Suppressor macrophage treated with lipopolysaccharide for 4 hours (primary cell): ENCODE results near the gene HSD3B1.

Experiments used
- DNase-seq: peaks from one replicate; pipeline ENCODE4 v3.0.0-alpha.2; 2020

The HSD3B1 gene

GRCh38 chr1:119506941-119507340 lies at the start of gene HSD3B1:
TSS of gene HSD3B1 (plus strand) at chr1:119507210. CDS start at chr1:119507477, 267 bp downstream.
- no peak for DNase-seq

GRCh38 chr1:119462964-119463363 lies 44.0 kb upstream of the HSD3B1 start:
- DNase-seq: no peak

GRCh38 chr1:119463569-119463968 lies 43.4 kb upstream of the HSD3B1 start:
- no peak for DNase-seq

GRCh38 chr1:119466445-119466844 lies 40.6 kb upstream of the HSD3B1 start:
- no peak for DNase-seq

GRCh38 chr1:119467219-119467618 lies 39.8 kb upstream of the HSD3B1 start:
- no peak for DNase-seq

GRCh38 chr1:119467857-119468668 lies 38.9 kb upstream of the HSD3B1 start:
- no peak for DNase-seq

GRCh38 chr1:119469741-119470140 lies 37.3 kb upstream of the HSD3B1 start:
- DNase-seq: no peak

GRCh38 chr1:119470377-119470776 lies 36.6 kb upstream of the HSD3B1 start:
- DNase-seq: no peak

GRCh38 chr1:119470958-119471357 lies 36.1 kb upstream of the HSD3B1 start:
- no peak for DNase-seq

GRCh38 chr1:119471566-119471965 lies 35.4 kb upstream of the HSD3B1 start:
- no peak for DNase-seq

- DNase-seq: no peak
These were observed 34.8 kb upstream of the HSD3B1 start for GRCh38 chr1:119472080-119472818.

GRCh38 chr1:119472819-119473175 lies 34.2 kb upstream of the HSD3B1 start:
- no peak for DNase-seq

- peak; percentile 21 for DNase-seq
These were observed 31.1 kb upstream of the HSD3B1 start for GRCh38 chr1:119475866-119476439.

- no peak for DNase-seq
These were observed 29.3 kb upstream of the HSD3B1 start for GRCh38 chr1:119477710-119478109.

GRCh38 chr1:119480175-119480574 lies 26.8 kb upstream of the HSD3B1 start:
- no peak for DNase-seq

- DNase-seq: no peak
These were observed 25.1 kb upstream of the HSD3B1 start for GRCh38 chr1:119481951-119482350.

- DNase-seq: no peak
These were observed 24.2 kb upstream of the HSD3B1 start for GRCh38 chr1:119482517-119483425.

- DNase-seq: no peak
These were observed 23.4 kb upstream of the HSD3B1 start for GRCh38 chr1:119483441-119484200.

- DNase-seq: no peak
These were observed 21.8 kb upstream of the HSD3B1 start for GRCh38 chr1:119485201-119485600.

- DNase-seq: no peak
These were observed 18.8 kb upstream of the HSD3B1 start for GRCh38 chr1:119488216-119488615.

GRCh38 chr1:119489201-119489600 lies 17.8 kb upstream of the HSD3B1 start:
- no peak for DNase-seq

GRCh38 chr1:119490925-119491324 lies 16.1 kb upstream of the HSD3B1 start:
- no peak for DNase-seq
